Measurements from ENCODE around the gene ERGIC2. TPM values are rescaled to one million over a fixed set of nuclear protein-coding genes. Genes with fewer than 3 reads are reported as not detected.
A peak's percentile ranks its signal among the peaks of the same experiment; 100 is the strongest.

Gene ERGIC2
- total and polyA plus RNA-seq, 9 of the 15 experiments (the other 6 are each of a cell fraction or from before 2014, with no cell fraction given) = 24.1 to 180 (median 75.7) TPM

GRCh38 chr12:29337325-29337724, 43.6 kb downstream of the ERGIC2 start:
- BruUV-seq (replicated peaks) = no TSS peak
- no peak overlapping the region for H2AFZ ChIP-seq (ENCODE audit: low read depth, low read length)
- H3K27me3 ChIP-seq (ENCODE audit: control insufficient read depth in 2 of 2, insufficient read depth in 2 of 2, low read length in 2 of 2) = no peaks in the 10 kb centered on the region
- intact Hi-C loops (cut with micrococcal nuclease) = no loop called here
- DNase-seq (ENCODE audit: extremely low read depth in 1 of 4, low spot score in 3 of 4) (no peak), ATAC-seq (no peak), FAIRE-seq (no peak)
- H4K20me1 ChIP-seq (replicated peaks; ENCODE audit: control insufficient read depth, insufficient read depth, low read length) = no peaks in the 10 kb centered on the region
- H3K79me2 ChIP-seq (ENCODE audit: control insufficient read depth, insufficient read depth, low read length) = no peaks in the 10 kb centered on the region
- no peaks in the 10 kb centered on the region for H3K4me1 ChIP-seq (replicated peaks in 1 of 2; ENCODE audit: control insufficient read depth in 2 of 2, insufficient read depth in 2 of 2, low read length in 2 of 2)
- in situ Hi-C loops (cut with MboI) = no loop called here
- H3K9me1 ChIP-seq (ENCODE audit: control insufficient read depth, insufficient read depth, low read length) = no peaks in the 10 kb centered on the region
- ChIA-PET POLR2A (interaction anchor here (0.6 to 1.8 kb wide), 3 partner anchors 10 to 814 kb away, joined by 3 to 6 read pairs (median 3); no protein-coding TSS in a partner anchor), CTCF (ENCODE audit: low intra/inter-chr PET ratio) (no interaction called here)
- no peaks in the 10 kb centered on the region for H3K9me3 ChIP-seq (replicated peaks; ENCODE audit: control insufficient read depth, insufficient read depth, low read depth, low read length)
- no peak overlapping the region for H3K4me2 ChIP-seq (ENCODE audit: insufficient read depth, low read length)
- WGBS (ENCODE audit: insufficient coverage, low coverage, missing lambda C conversion rate) = 100% methylated on average over 1 of the region's 1 CpG
- H3K4me3 ChIP-seq = no peak overlapping the region
- peaks cover 26% of the 10 kb centered on the region for H3K36me3 ChIP-seq (ENCODE audit: control insufficient read depth, insufficient read depth, low read length)
- H3K27ac ChIP-seq (ENCODE audit: extremely low read depth, low read depth, low read length) = no peak overlapping the region
- H3K9ac ChIP-seq (ENCODE audit: insufficient read depth in 1 of 2, low read depth in 2 of 2, low read length in 2 of 2) = no peak overlapping the region
- TF ChIP-seq ZNF444 (CRISPR knock-in tag; IDR thresholded peaks at IDR 0.05) (no peak), CEBPB (tag; IDR thresholded peaks at IDR 0.05) (peak; percentile 78), ZNF282 (CRISPR knock-in tag; IDR thresholded peaks at IDR 0.05) (no peak), AFF1 (IDR thresholded peaks at IDR 0.05; ENCODE audit: low read depth in 1 of 2, partially characterized antibody in 2 of 2) (no peak), SRSF7 (optimal IDR thresholded peaks at IDR 0.05; ENCODE audit: low read depth, low read length) (no peak), OTX1 (CRISPR knock-in tag; IDR thresholded peaks at IDR 0.05) (no peak), TBP (optimal IDR thresholded peaks at IDR 0.05; ENCODE audit: low read depth, low read length) (no peak), ZNF232 (CRISPR knock-in tag; IDR thresholded peaks at IDR 0.05) (no peak), SRSF3 (IDR thresholded peaks at IDR 0.05; ENCODE audit: insufficient read depth, low read length) (no peak), ATF3 (IDR thresholded peaks at IDR 0.05) (peak; percentile 77), ATF3 (CRISPR knock-in tag; conservative IDR thresholded peaks at IDR 0.05) (no peak), POLR2B (IDR thresholded peaks at IDR 0.05; ENCODE audit: low read depth, partially characterized antibody) (no peak), ZZZ3 (IDR thresholded peaks at IDR 0.05) (no peak), TCF3 (CRISPR knock-in tag; IDR thresholded peaks at IDR 0.05) (no peak), HNRNPUL1 (IDR thresholded peaks at IDR 0.05; ENCODE audit: low read length) (no peak), BCL6 (CRISPR knock-in tag; IDR thresholded peaks at IDR 0.05) (no peak), ZNF699 (CRISPR knock-in tag; IDR thresholded peaks at IDR 0.05; ENCODE audit: insufficient replicate concordance) (no peak), CEBPG (CRISPR knock-in tag; IDR thresholded peaks at IDR 0.05) (no peak), CEBPG (tag; conservative IDR thresholded peaks at IDR 0.05 in 1 of 2, IDR thresholded peaks at IDR 0.05 in 1 of 2) (peak; percentile 58 to 89)
